GM11168 (cell line): Measurements from ENCODE around the gene HOXB5.

Experiments
- in situ Hi-C: fragments of 300-500 bp; cut with MboI; formaldehyde crosslinking; loops from one replicate; pipeline ENCODE4 v1.12.0; 2022; ENCODE audit warnings: low sequenced_read_pairs; ENCODE audit not compliant: unreplicated experiment

The HOXB5 gene

DNA sequence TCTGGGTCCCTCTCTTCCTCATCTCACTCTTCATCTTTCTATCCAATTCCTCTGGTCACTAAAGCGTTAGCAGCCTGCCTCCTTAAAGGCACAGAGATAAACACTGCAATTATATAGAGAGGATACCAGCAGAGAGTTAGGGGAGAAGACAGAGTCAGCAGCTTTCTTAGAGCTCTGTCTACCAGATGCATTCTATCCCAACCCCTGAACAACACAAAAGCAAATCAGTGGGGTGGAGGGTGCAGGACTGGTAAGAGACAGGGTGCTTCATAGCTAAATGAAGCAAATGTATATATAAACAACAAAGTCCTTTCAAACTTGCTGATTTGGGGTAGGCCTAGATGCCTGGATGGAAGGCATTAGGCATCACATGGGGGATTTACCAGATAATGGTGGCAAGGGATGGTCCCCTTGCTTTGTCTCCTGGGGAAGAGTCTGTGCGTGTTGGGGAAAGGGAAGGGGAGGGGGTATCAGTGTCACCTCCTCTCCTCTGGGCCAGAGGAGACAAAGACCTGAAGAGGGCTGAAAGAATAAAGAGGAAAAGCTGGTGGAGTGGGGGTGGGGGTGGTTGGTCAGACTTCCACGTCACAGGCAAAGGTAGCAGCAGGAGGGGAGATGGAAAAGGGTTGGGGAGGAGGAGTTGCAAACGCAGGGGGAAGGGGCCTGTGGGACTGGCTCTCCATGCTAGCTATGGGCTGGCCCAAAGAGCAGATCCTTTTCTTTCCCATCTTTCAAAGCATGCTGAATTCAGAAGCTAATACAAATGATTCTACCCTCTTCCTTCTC is 27.5 kb downstream of the HOXB5 start:
- in situ Hi-C loops: no loop called here

DNA sequence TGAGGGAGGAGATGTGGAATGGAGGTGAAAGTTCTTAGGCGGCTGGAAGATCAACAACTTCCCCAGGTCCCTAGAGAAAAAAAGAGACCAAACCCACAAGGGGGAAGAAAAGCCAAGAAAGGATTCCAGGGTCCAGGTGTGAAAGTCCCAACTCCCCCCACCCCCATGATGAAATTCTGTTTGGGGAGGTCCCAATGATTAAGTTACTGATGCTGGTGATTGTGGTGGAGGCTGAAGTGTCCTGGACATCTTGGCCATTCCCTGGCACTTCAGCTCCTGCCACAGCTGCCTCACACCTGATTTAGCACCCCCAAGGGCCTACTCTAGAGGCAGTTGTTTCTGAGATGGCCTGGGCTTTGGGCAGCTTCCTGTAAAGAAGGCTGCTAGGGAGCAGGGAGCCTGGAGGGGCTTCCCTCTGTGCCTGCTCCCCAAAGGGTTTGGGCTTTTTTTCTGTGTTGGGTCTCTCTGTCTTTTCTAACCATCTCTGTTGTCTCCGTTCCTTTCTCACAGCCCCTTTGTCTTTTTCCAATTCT is 28.5 kb downstream of the HOXB5 start:
- in situ Hi-C loops: no loop called here

DNA sequence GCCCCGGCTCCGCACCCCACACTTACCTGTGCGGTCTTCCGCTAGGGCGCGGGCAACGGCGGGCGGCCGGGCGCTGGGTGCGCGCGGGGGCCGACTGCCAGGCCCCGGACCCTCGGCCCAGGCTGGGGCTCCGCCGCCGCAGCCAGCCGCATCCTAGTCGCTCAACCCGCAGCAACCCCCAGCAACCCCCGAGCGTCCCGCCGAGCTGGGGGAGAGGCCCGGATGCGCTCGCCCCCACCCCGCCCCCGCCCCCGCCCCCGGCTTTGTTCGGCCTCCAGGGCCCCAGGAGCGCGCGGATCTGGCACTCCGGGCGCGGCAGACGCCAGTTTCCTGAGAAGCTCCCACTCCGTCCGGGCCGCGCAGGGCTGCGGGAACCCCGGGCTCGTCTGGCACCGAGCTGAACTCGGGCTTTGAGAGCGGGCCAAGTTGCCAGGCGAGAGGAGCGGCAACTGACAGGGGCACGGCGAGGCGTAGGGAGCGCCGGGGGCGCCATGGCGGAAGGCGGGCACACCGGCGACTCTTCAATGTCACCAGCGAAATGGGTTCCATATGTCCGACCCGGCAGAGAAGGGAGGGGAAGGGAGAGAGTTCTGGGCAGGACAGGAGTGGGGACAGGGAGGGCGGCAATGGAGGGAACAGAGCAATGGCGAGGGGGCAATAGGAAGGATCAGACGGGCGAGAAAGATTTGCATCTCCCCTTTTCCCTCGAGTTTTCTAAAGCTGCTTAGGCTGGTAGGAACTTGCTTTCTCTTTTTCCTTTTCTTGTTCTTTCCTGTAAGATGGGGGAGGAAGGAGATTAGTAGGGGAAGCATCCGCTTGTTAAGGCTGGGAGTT is 29.2 kb downstream of the HOXB5 start:
- in situ Hi-C loops: no loop called here

DNA sequence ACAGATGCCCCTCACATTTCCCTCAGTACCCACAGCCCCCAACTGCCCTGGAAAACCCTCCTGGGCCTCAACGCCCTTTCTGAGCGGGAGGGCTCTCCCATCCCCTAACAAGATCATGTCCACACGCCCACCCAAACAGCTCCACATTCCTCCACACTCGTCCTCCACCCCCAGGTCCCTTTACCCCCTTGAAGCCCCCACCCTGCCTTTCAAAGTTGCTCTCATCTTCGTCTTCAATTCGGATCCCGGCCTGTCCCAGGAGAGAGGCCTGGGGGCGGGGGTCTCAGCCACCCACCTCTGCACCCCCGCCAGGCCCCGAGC is 29.8 kb downstream of the HOXB5 start:
- in situ Hi-C loops: no loop called here

DNA sequence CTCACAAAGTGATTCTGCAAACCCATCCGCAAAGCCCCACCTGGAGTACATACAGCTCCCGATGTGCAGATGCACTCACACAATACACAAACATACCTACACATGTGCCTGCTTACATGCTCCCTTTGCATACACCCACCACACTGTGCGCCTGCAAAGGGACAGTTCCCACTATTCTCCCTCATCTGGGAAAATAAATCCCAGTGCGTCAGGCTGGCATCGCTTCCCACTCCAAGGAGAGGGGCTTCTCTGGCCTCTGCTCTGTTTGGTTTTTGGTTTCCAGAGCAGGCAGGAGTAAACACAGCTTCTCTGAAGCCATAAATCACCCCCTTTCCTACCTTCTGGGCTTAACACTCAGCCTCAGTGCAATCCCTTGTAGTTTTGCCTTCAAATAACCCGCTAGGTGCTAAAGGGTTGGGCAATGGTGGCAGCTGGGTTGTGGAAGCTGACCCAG is 30.2 kb downstream of the HOXB5 start:
- in situ Hi-C loops: no loop called here

DNA sequence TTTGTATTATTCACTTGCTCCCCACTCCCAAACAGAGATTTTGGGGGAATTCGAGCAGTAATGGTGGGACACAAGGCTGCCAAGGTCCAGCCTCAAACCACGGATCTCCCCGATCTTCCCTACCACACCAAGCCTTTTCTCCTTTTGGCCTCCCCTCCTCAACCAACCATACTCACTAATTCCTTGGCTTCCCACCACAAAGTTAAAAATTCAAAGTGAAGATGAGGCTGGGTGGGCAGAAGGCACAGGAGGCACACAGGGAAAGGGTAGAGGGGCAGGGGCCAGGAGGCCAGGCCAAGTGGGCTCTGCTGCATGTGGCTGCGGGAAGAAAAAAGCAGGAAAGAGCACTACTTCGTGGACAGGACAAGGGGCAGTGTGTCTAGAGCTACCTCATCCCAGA is 30.6 kb downstream of the HOXB5 start:
- in situ Hi-C loops: no loop called here

DNA sequence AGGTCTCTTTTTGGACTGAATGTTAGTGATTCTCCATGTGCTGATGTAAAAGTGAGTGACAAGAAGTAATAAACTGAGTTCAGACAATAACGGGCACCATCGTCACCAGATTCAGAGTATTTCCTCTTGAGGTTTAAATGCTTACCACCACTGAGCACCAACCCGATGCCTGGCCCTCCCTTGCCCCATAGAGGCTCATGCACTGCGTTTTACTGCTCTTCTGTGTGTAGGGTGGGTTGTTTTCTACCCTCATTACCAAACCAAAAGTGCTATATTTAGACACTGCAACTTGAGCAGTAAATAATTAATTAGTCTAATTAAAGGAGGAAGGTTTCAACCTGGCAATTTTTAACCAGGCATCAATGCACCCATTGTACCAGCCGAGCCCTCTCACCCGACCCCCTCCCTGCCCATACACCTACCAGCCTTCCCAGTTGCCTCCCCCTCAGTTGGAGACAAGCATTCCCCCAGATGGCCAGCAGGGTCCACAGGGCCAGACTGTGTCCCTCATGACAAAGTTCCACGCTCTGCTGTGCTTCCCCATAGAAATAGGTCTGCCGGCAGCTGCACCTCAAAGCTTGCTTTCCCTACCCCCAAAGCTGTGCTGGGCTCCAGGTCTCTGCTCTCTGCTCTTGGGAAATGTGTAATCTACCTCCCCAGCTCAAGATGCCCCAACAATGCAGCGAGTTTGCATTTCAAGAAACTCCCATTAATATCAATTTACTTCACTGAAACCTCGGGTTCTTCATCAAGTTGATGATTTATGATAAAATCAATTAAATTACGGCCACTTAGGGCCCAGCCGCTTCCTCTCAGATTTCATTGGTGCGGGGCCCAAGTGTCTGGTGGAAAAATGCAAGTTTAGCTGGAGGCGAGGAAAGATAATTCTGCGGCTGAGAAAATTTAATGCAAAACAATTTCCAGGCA is 31.4 kb downstream of the HOXB5 start:
- in situ Hi-C loops: no loop called here

DNA sequence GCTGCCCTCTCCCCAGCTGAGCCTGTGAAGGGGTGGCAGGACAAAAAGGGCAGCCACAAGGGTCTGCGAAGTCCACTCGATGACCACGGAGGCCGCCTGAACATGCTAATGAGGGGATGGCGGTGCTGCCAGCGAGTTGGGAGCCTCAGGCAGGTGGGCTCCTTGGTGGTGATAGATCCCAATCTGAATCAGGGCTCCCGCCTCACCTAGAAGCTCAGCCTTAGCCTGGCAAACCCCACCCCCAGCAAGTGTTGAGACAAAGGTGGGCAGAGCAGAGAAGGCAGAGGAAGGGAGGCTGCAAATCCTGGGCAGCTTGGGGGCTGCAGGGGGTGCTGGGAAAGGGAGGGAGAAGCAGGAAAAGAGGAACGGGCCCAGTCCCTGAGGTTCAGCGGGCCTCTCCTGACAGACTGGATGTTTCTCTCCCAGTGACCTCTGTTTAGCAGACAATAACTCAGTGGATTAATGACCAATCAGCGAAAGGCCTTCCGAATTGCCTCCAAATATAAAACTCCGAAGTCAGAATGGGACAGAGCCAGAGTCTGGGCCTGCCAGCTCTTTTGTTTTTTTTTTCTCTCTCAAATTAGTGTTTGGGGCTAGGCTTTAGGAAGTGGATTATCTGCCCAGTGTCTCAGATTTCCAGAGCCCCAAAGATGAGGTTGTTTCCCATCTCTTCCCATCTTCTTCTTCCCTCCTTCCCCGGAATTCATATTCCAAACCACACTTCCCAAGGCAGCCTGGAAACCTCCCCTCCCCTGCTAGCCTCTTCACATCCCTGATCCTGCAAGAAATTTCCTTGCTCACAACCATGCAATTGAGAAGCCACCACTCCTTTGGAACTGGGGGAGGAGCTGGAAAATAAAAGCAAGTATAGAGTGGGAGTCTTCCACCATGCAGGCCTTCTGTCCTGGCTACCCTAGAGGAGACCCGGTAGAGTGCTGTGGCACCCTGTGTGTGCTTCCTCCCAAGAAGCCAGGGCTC is 33.5 kb downstream of the HOXB5 start:
- in situ Hi-C loops: no loop called here

DNA sequence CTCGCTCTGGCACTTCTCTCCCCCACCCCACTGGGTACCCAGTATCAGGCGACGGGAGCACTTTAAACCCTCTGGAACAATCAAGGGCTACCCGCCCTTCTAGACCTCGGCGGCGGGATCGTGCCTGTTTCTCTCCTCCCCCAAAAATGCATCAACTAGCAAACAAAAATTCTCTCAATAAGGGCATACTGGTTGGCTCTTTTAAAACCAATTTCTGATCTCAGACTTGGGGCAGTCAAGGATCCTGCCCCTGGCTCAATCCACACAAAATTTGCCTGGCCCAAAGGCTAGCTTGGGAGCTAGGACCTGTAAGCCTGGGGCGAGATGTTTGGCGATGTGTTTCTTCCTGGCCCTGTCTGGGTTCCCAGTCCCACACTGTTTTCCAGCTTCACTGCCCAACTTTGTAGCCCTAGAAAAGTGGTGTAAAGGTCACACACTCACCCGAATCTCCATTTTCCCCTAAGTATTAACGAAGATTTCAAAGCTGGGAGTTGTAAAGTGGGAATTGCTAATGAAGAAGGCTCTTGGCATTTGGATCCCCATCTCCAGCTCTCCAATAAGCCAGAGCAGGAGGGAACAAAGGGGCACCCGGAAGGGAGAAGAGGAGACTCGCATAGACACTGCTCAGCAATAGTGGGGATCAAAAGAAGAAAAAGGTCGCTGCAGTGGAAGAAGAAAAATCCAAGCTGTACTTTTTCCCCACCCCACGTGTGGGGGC is 34.3 kb downstream of the HOXB5 start:
- in situ Hi-C loops: no loop called here

DNA sequence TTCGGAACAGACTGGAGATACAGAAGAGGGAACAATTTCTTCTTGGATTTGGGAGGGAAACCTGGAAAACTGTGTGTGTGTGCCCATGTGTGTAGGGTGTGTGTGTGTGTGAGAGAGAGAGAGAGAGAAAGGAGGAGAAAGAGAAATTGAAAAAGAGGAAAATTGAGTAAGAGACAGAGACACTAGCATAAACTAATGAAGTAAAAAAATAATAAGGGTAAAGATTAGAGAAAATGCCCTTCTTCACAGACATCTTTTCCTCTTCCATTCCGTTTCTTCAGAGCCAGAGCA is 34.8 kb downstream of the HOXB5 start:
- in situ Hi-C loops: no loop called here

DNA sequence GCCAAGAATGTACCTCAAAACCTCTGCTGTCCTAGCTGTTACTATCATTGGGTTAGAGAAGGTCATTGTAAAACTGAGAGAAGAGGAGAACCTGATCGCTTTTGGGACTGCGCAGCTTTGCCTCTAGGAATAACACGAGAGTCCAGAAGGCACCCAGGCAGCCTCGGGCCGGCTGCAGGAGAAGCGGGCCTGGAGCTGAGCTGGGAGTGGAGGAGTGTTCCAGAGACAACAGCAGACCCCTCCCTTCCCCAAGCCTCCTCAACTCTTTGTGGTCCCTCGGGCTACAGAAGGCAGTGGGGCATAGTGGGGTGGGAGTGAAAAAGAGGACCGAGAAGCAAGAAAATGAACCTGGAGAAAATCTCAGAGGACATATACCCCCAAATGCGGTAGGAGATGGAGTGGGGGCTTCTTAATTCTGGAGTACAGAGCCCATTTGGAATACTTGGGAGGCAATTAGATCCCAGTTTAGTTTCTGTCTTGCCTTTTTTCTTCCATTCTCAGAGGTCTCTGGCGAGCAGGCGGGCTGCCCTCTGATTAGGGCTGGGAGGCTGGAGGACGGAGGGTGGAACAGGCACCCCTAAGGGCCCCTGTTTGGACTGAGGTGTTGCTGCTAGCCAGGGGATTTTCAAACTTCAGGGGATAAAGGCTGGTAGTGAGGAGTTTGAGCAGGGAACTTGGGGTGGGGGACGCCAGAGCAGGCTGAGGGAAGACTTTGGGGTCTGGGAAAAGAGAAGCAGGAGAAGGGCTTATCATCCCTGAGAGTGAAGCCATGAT is 35.3 kb downstream of the HOXB5 start:
- in situ Hi-C loops: no loop called here

DNA sequence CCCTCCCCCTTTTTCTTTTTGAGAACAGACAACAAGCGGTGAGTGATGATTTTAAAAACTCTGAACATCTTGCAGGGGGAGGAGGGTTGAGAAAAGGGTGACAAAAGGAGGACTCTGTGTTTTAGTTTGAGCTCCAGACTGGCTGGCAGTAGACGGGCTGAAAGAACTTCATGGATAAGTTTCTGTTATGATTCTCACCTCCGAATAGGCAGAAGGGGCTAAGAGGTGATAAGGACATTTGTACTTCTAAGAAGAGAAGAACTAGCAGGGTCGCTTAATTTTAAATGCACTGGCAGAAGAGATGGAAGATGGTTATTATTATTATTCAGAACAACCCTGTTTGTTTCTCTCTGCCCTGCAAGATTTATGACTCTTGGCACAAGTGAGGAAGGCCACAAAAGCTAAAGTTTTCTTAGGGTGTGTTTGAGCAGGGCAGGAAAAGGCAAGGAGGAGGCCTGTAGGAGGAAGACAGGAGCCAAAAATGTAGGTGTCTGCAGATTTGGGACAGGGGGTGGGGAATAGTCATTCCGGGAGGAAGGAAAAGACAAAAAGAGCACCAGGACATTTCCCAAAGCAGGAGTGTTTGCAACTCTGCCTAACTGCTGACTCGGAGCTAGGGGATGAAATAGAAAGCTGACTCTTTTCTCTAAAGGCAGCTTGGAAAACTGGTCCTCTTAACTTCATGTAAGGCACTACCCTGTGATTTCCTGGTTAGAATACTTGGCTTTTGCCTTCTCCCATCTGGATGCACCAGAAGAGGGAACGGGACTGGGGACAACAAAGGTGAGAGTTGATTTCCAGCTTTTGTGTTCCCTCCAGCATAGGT is 36.8 kb downstream of the HOXB5 start:
- in situ Hi-C loops: no loop called here

DNA sequence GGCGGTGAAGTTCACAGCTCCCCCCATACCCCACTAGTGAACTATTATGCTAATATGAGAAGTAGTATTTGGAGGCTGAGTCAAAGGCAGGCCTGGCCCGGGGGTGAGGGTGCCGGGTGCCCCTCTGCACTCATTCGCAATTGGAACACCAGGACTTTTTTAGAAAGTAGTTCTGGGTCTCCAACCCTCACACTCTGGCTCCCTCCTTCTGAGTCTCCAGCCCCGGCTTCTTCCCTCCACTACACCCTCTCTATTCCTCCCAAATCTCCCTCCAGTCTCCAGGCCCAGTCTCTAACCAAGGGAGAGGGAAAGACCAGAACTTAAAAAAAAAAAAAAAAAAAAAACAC is 37.4 kb downstream of the HOXB5 start:
- in situ Hi-C loops: no loop called here

DNA sequence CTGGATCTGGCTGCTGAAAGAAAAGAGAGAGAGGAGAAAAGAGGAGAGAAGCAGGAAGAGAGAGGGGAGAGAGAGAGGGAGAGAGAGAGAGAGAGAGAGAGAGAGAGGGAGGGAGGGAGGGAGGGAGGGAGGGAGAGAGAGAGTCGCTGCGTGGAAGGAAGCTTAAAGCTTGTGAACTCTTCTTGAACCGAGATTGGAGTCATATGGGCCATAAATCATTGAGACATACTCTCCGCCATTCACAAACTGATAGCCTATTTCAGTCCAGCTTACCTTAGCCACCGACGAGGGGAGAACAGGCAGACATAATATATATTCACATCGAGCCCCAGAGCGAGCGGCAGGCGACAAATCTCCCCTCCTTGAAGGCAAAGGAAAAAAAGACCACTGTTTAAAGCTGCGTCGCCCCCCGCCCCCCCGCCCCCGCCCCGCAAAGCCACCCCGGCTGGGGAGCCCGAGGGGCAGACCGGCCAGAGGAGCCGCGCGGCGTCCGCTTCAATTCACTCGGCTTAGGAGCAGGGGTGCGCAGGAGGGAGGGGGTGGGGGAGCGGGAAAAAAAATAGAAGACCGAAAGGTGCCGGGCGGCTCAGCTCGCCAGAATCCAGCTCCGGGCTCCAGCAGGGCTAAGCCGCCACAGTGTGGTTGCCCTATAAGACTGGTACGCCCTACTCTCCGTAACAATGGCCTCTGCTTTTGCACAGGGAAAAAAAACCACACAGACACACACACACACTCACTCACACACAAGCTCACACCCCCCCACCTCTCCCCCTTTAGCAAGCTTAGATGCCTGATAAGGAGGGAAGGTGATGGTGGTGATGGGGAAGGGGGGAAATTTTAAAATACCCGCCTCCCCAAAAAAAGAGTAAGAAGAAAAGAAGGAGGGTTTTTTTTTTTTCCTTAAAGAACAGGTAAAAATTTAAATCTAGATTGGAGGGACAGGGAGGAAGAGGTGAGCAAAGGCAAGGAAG is 38.0 kb downstream of the HOXB5 start:
- in situ Hi-C loops: no loop called here

DNA sequence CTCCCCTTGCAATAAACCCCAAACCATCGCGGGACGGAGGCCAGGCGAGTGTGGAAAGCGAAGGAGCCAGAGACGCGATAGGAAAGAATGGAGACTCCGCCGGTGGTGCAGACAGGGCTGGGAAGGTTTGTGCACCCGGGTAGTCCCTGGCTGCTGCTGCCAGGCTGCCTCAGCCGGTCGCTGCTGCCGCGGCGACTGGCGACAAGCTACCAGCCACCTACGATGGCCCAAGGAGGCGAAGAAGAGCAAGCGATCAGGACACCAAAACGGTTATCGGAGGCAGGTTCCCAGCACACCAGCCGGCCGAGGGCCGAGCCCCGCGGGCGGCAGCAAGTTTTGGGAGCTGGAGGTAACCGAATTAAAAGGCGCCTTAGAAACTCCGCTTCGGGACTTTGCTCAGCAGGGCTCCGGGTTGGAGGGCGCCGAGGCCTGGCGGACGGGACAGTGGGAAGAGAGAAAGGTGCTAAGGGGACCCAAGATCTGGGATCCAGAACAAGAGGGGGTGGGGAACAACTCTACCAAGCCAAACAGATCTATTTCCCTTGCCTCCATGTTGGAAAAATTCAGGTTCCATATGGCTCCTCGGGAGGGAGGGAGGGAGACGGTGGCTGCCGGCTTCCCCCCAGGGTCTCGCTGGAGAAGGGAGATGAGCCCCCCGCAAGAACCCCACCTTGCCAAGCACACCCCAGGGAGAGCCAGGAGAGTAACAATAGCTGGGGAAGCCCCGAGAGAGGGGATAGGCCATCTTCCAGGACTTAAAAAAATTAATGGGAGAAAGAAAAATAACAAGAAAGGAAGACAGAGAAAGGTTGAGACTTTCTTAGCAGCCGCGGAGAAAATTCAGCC is 38.9 kb downstream of the HOXB5 start:
- in situ Hi-C loops: no loop called here
